DND-41 (cell line): ENCODE data around the gene MRM2.

ENCODE experiments used
- CTCF ChIP-seq: IDR thresholded peaks from 2 replicates; pipeline ENCODE4 v1.5.1; 2012; ENCODE audit warnings: borderline replicate concordance, low read length, moderate library complexity, mild to moderate bottlenecking; ENCODE audit not compliant: poor library complexity, severe bottlenecking; ENCODE audit errors: extremely low read depth
- EZH2 ChIP-seq: IDR thresholded peaks from 3 replicates; pipeline ENCODE4 v1.6.1; 2012; ENCODE audit warnings: borderline replicate concordance, low read depth, mild to moderate bottlenecking, moderate library complexity, low read length, inconsistent platforms; ENCODE audit not compliant: severe bottlenecking

- TF ChIP-seq CTCF (no peak), EZH2 (no peak)
Measured at GRCh38 chr7:2290877-2291276, 48.9 kb upstream of the MRM2 start.
